ENCODE results near the gene LRCH1.

- TF ChIP-seq CTCF (IDR thresholded peaks at IDR 0.05) (no peak), EP300 (IDR thresholded peaks at IDR 0.05) (no peak), POLR2A (IDR thresholded peaks at IDR 0.05) (no peak)
Measured at GRCh38 chr13:46668931-46669525, 116.1 kb downstream of the LRCH1 start.
